Activated CD8-positive, alpha-beta T cell treated with anti-CD3 and anti-CD28 coated beads, Interleukin-2, amount 10 ng/mL, durations not matched to agents 7 days and 5 days (primary cell): ENCODE measurements around the gene APOLD1. TPM values are rescaled to one million over a fixed set of nuclear protein-coding genes. Genes with fewer than 3 reads are reported as not detected.
A peak's percentile ranks its signal among the peaks of the same experiment; 100 is the strongest.
"Not testable (repeated sequence)": the region's sequence is repeated elsewhere in the genome, so short reads cannot be mapped to it uniquely, and the experiment has no call there.

Experiments used
- ATAC-seq: fragments of 150-1000 bp; cut with Tn5 transposase; one replicate; pipeline ENCODE4 v1.10.0; 2021; ENCODE audit warnings: moderate library complexity
- CTCF ChIA-PET: fragments of 350-600 bp; sonication (Branson Sonifier 250); formaldehyde crosslinking; loops from one replicate; lab custom pipeline; 2021; ENCODE audit warnings: antibody characterized with exemption; lab: Charles Lee
- POLR2A ChIA-PET: fragments of 350-600 bp; sonication (Branson Sonifier 250); formaldehyde crosslinking; loops from one replicate; lab custom pipeline; 2021; ENCODE audit warnings: antibody characterized with exemption; lab: Charles Lee
- DNase-seq: peaks from one replicate; pipeline ENCODE4 v3.0.0-alpha.2; 2020
- H3K27ac Mint-ChIP-seq: one replicate; pipeline ENCODE4 v1.8.0; 2021; ENCODE audit warnings: mild to moderate bottlenecking, mixed read lengths
- H3K27me3 Mint-ChIP-seq: one replicate; pipeline ENCODE4 v1.8.0; 2021; ENCODE audit warnings: low read depth, mixed read lengths
- H3K36me3 Mint-ChIP-seq: one replicate; pipeline ENCODE4 v1.8.0; 2021; ENCODE audit warnings: low read depth, mixed read lengths
- H3K4me1 Mint-ChIP-seq: one replicate; pipeline ENCODE4 v1.8.0; 2021; ENCODE audit warnings: low read depth, mixed read lengths
- H3K4me3 Mint-ChIP-seq: one replicate; pipeline ENCODE4 v1.8.0; 2021; ENCODE audit warnings: mild to moderate bottlenecking, mixed read lengths
- H3K9me3 Mint-ChIP-seq: one replicate; pipeline ENCODE4 v1.8.0; 2022; ENCODE audit warnings: mixed read lengths; ENCODE audit not compliant: insufficient read depth
- total RNA-seq, 2 experiments: library from RNA; stranded (reverse); gene quantifications; one replicate each; pipeline ENCODE4 v1.2.3, GENCODE V29; 2021

Gene APOLD1
- total RNA-seq, 2 experiments from 2014 or later = 11.0 to 11.1 TPM

DNA sequence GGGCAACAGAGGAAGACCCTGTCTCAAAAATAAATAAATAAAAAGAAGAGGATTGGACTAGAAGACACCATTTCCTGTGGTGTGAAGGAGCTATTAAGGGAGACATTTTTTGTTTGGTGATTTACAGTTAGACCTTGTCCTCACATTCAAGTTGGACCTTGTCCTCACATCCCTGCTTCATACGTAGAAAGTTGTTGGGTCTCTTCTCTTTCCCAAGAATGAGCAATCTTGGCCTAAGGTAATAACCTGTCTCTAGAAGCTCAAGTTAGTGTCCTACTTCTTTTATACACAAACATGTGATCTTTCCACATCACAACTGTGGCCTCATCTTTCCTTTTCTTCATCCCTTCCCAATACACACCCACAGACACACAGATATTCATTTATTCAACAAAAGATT lies 13.0 kb downstream of the APOLD1 start:
- Mint-ChIP-seq H3K27me3 (no peaks in the 10 kb centered on the region), H3K9me3 (no peaks in the 10 kb centered on the region), H3K4me1 (peaks cover 28% of the 10 kb centered on the region), H3K4me3 (no peak overlapping the region), H3K36me3 (peaks cover 6% of the 10 kb centered on the region), H3K27ac (no peak overlapping the region)
- ATAC-seq (no peak), DNase-seq (no peak)
- ChIA-PET CTCF (interaction anchor here (1.2 to 4.7 kb wide), 3 partner anchors 10 to 15 kb away, joined by 3 to 31 read pairs (median 11); partner anchors contain the start of gene DDX47), POLR2A (no interaction called here)

DNA sequence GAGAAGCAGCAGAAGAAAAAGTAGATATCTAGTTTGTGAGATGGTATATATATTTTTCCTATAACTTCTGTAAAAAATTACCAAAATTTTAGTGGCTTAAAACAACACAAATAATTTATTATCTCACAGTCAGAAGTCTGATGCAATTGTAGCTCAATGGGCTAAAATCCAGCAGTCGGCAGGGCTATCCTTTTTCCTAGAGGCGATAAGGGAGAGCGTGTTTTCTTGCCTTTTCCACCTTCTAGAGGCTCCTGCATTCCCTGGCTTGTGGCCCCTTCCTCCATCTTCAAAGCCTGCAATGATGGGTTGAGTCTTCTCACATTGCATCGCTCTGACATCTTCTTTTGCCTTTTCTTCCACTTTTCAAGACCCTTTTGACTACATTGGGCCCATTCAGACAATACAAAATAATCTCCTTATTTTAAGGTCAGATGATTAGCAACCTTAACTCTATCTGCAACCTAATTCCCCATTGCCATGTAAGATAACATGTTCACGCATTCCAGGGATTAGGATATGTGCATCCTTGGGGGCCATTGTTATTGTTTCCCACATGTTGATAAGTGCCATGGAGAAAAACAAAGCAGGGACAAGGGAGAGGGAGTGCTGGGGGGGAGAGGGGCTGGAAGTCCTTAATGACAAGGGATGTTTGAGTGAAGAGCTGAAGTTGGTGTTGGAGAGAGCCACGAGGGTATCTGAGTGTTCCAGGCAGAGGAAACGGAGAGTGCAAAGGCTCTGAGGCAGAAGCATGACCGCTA lies 13.9 kb downstream of the APOLD1 start:
- no peak for ATAC-seq
- Mint-ChIP-seq H3K27ac (no peak overlapping the region), H3K27me3 (no peaks in the 10 kb centered on the region), H3K4me3 (no peak overlapping the region), H3K36me3 (peaks cover 6% of the 10 kb centered on the region), H3K9me3 (no peaks in the 10 kb centered on the region), H3K4me1 (peaks cover 37% of the 10 kb centered on the region)
- DNase-seq = no peak
- ChIA-PET CTCF (interaction anchor here (1.3 to 4.7 kb wide), 2 partner anchors 11 to 14 kb away, joined by 11 to 31 read pairs; partner anchors contain the start of gene DDX47), POLR2A (no interaction called here)

- Mint-ChIP-seq H3K36me3 (peaks cover 10% of the 10 kb centered on the region), H3K4me1 (peaks cover 46% of the 10 kb centered on the region), H3K4me3 (no peak overlapping the region), H3K27ac (no peak overlapping the region), H3K27me3 (no peaks in the 10 kb centered on the region), H3K9me3 (no peaks in the 10 kb centered on the region)
- CTCF ChIA-PET = interaction anchor here (4.7 kb wide), 1 partner anchor 12 kb away, joined by 31 read pairs; no protein-coding TSS in a partner anchor
- no peak for ATAC-seq
- POLR2A ChIA-PET = no interaction called here
- DNase-seq = no peak
Measured at GRCh38 chr12:12800406-12801180, 15.1 kb downstream of the APOLD1 start.

- POLR2A ChIA-PET, H3K4me3 Mint-ChIP-seq, H3K9me3 Mint-ChIP-seq, H3K27me3 Mint-ChIP-seq, H3K27ac Mint-ChIP-seq, H3K36me3 Mint-ChIP-seq, ATAC-seq, DNase-seq: not testable (repeated sequence)
- CTCF ChIA-PET = interaction anchor here (4.7 kb wide), 1 partner anchor 13 kb away, joined by 31 read pairs; no protein-coding TSS in a partner anchor
- peaks cover 54% of the 10 kb centered on the region for H3K4me1 Mint-ChIP-seq
Measured at GRCh38 chr12:12801656-12802055, 16.2 kb downstream of the APOLD1 start.

GRCh38 chr12:12803186-12803585 lies 17.7 kb downstream of the APOLD1 start:
- POLR2A ChIA-PET = interaction anchor here (0.7 to 3.2 kb wide), 7 partner anchors 9 to 446 kb away, joined by 3 to 13 read pairs (median 4); partner anchors contain the start of gene DDX47
- CTCF ChIA-PET = interaction anchor here (0.7 to 5.5 kb wide), 9 partner anchors 9 to 409 kb away, joined by 3 to 80 read pairs (median 3); partner anchors contain the start of genes APOLD1 and DDX47
- ATAC-seq (peak; percentile 74), DNase-seq (peak; percentile 71)
- Mint-ChIP-seq H3K4me3 (peak overlapping the region; percentile 33), H3K9me3 (no peaks in the 10 kb centered on the region), H3K4me1 (peaks cover 60% of the 10 kb centered on the region), H3K27me3 (no peaks in the 10 kb centered on the region), H3K27ac (peak overlapping the region; percentile 81), H3K36me3 (peaks cover 14% of the 10 kb centered on the region)

DNA sequence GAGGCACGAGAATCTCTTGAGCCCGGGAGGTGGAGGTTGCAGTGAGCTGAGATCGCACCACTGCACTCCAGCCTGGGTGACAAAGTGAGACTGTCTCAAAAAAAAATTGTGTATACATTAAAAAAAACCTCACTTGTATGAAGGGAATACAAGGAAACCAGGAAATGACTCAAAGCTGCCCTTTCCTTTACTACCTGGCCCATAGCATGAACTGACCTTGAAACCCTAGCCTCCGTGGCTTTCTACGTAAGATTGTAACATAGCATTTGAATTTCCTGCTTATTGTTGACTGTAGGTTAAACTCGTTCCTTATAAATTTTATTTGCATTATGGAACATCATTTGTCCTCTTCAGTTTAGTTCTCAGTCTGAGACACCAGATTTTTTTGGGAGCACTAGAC lies 18.6 kb downstream of the APOLD1 start:
- H3K36me3 Mint-ChIP-seq = peaks cover 14% of the 10 kb centered on the region
- peaks cover 68% of the 10 kb centered on the region for H3K4me1 Mint-ChIP-seq
- H3K9me3 Mint-ChIP-seq = no peaks in the 10 kb centered on the region
- peak overlapping the region; percentile 41 for H3K27ac Mint-ChIP-seq
- POLR2A ChIA-PET = interaction anchor here (0.7 to 3.2 kb wide), 5 partner anchors 8 to 88 kb away, joined by 3 to 13 read pairs (median 3); no protein-coding TSS in a partner anchor
- DNase-seq (no peak), ATAC-seq (no peak)
- H3K4me3 Mint-ChIP-seq = no peak overlapping the region
- no peaks in the 10 kb centered on the region for H3K27me3 Mint-ChIP-seq
- CTCF ChIA-PET = interaction anchor here (1.2 to 5.5 kb wide), 6 partner anchors 9 to 408 kb away, joined by 3 to 80 read pairs (median 11); partner anchors contain the start of genes APOLD1 and DDX47

DNA sequence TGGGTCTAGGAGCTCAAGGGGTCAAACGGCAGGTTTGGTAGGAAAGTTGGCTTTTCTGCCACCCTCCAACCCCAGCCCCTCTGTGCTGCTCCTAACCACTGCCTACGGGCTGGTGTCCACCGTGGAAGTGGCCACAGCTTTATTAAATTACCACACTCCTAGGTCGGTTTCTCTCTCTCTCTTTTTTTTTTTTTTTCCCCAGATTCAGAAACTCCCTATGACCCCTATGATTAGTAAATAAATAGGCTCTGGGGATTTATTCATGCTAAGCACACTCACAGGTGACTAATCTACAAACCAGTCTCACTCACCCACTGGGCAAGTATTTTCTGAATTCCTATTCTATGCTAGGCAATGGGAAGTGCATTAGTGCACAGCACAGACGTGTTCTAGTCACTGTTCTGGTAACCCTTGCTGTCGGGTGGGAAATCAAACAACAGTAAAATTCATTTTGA lies 19.0 kb downstream of the APOLD1 start:
- ATAC-seq (no peak), DNase-seq (no peak)
- H3K27me3 Mint-ChIP-seq = no peaks in the 10 kb centered on the region
- peak overlapping the region; percentile 41 for H3K27ac Mint-ChIP-seq
- POLR2A ChIA-PET = interaction anchor here (0.7 to 3.2 kb wide), 4 partner anchors 17 to 88 kb away, joined by 3 to 13 read pairs (median 3); no protein-coding TSS in a partner anchor
- peaks cover 72% of the 10 kb centered on the region for H3K4me1 Mint-ChIP-seq
- no peak overlapping the region for H3K4me3 Mint-ChIP-seq
- no peaks in the 10 kb centered on the region for H3K9me3 Mint-ChIP-seq
- CTCF ChIA-PET = interaction anchor here (1.0 to 5.5 kb wide), 8 partner anchors 9 to 408 kb away, joined by 3 to 80 read pairs (median 8); partner anchors contain the start of genes APOLD1 and DDX47
- H3K36me3 Mint-ChIP-seq = peaks cover 14% of the 10 kb centered on the region

GRCh38 chr12:12806784-12807516 lies 21.5 kb downstream of the APOLD1 start:
- H3K36me3 Mint-ChIP-seq = peaks cover 12% of the 10 kb centered on the region
- ChIA-PET CTCF (interaction anchor here (2.7 to 5.5 kb wide), 3 partner anchors 13 to 70 kb away, joined by 9 to 80 read pairs (median 17); partner anchors contain the start of gene APOLD1), POLR2A (no interaction called here)
- DNase-seq (no peak), ATAC-seq (no peak)
- no peaks in the 10 kb centered on the region for H3K27me3 Mint-ChIP-seq
- H3K9me3 Mint-ChIP-seq = no peaks in the 10 kb centered on the region
- peak overlapping the region; percentile 46 for H3K4me3 Mint-ChIP-seq
- H3K27ac Mint-ChIP-seq = peak overlapping the region; percentile 95
- peaks cover 89% of the 10 kb centered on the region for H3K4me1 Mint-ChIP-seq

GRCh38 chr12:12807517-12807903 lies 22.1 kb downstream of the APOLD1 start:
- DNase-seq, H3K9me3 Mint-ChIP-seq, H3K36me3 Mint-ChIP-seq, POLR2A ChIA-PET, H3K27me3 Mint-ChIP-seq, ATAC-seq: not testable (repeated sequence)
- H3K4me1 Mint-ChIP-seq = peaks cover 90% of the 10 kb centered on the region
- peak overlapping the region; percentile 46 for H3K4me3 Mint-ChIP-seq
- peak overlapping the region; percentile 95 for H3K27ac Mint-ChIP-seq
- CTCF ChIA-PET = interaction anchor here (2.7 to 5.5 kb wide), 2 partner anchors 14 to 19 kb away, joined by 9 to 80 read pairs; partner anchors contain the start of gene APOLD1

DNA sequence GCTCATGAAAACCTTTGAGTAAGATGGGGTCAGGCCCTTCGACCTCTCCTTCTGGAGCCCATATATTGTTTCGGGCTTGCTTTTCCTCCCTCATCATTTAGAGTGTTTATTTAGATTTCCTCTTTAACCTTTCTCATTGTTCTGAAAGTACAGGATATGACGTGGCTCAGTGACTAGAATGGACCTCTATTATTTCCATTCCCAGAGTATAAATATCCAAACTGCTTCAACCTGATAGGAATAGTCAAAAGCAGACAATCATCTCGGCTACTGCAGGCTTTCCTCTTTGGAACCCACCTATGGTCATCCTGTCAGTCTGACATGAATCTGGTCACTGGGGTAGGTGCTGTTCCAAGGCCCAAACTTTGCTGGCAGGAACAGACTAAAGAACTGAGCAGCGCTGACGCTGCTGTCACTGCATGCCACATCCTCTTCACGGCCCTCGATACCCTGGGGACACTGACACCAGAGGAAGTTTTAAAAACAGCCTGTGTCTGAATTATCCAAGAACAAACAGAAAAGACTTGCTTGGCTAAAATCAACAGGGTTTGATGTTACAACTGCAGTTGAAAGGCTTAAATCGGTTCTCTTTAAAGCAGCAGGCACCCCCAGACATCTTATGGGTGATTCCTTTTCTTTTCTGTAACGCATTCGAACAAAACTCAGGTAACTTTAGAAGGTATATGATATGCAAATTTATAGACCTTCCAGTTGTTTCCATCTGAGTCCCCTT lies 22.7 kb downstream of the APOLD1 start:
- ChIA-PET CTCF (interaction anchor here (0.9 to 5.5 kb wide), 5 partner anchors 10 to 72 kb away, joined by 3 to 80 read pairs (median 3); partner anchors contain the start of gene APOLD1), POLR2A (interaction anchor here (0.6 to 1.5 kb wide), 3 partner anchors 26 to 82 kb away, joined by 3 to 5 read pairs (median 4); no protein-coding TSS in a partner anchor)
- peak; percentile 83 for ATAC-seq

More for the DNA sequence above, 22.7 kb downstream of the APOLD1 start:
- peak overlapping the region; percentile 95 for H3K27ac Mint-ChIP-seq
- H3K4me3 Mint-ChIP-seq = peak overlapping the region; percentile 50
- peaks cover 10% of the 10 kb centered on the region for H3K36me3 Mint-ChIP-seq
- no peaks in the 10 kb centered on the region for H3K27me3 Mint-ChIP-seq
- peaks cover 90% of the 10 kb centered on the region for H3K4me1 Mint-ChIP-seq
- peak; percentile 82 for DNase-seq
- H3K9me3 Mint-ChIP-seq = no peaks in the 10 kb centered on the region
